CD4-positive, alpha-beta T cell treated with Interleukin-4 for 4 hours (primary cell): Measurements from ENCODE around the gene RUNDC3A.

ENCODE experiments used
- DNase-seq: peaks from one replicate; pipeline ENCODE4 v3.0.0-alpha.2; 2020

Gene RUNDC3A

DNA sequence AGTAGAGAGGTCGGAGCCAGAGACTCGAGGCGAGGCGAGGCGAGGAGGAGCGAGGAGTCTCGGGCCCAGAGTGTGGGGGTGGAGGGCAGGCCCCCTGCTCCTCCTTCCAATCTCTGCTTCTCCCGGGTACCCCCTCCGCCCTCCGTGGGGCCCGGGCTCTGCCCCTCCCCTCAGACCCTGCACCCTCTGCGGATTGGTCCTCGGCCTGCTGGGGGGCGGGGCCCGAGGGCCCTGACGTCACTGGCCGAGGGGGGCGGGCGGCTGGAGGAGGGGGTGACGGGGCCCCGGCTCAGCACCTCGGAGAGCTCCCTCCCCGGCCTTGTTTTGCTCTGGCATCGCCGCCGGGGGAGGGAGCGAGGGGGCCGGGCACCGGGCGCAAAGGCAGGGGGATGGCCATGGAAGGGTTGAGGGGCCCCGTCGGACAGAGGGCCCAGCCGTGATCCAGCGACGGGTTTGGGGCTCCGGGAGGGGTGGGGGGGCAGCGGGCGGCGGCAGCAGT lies at the start of gene RUNDC3A:
Gene RUNDC3A (plus strand): TSS at position 282 of the 499 bp plus-strand sequence. CDS start 232 bp downstream, outside the sequence.
- DNase-seq: peak; percentile 77

DNA sequence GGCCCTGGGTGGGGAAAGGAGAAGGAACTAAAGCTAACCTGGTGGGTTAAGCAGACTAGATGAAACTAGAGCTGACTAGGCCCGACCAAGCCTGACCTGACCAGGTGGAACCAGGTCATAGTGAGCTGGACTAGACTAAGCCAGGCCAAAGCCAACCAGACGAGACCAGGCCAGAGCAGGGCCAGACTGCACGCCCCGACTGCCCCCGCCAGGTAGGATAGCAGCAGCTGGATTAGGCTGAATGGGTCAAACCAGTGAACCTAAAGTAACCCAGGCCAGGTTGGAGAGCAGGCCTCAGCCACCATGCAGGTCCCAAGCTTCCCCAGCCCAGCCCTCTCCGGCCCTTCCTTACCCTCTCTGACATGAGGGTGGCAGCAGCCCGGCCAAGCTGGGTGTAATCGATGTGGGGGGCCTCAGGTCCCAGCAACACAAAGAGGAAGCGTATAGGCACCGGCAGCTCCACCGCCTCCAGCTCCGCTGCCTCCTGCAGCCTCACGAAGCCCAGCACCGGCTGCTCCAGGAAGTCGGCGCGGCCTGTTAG lies 49.5 kb upstream of the RUNDC3A start:
- DNase-seq: no peak

DNA sequence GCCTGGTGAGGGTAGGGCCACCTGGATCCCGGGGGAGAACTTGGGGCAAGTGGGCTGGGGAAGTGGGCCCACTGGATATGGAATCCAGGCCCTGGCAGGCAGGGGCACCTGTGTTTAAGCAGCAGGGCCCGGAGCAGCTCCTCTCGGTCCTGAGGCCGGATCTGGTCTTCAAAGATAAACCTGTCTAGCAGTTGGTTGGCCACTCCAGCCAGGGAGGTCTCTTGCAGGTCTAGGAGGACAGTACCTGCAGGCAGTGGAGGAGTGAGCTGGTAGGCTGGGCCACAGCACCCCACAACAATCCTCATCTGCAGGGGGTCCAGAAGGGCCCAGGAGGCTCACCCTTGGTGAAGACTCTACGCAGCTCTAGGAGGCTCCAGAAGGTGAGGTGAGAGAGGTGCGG lies 48.1 kb upstream of the RUNDC3A start:
- DNase-seq: no peak

DNA sequence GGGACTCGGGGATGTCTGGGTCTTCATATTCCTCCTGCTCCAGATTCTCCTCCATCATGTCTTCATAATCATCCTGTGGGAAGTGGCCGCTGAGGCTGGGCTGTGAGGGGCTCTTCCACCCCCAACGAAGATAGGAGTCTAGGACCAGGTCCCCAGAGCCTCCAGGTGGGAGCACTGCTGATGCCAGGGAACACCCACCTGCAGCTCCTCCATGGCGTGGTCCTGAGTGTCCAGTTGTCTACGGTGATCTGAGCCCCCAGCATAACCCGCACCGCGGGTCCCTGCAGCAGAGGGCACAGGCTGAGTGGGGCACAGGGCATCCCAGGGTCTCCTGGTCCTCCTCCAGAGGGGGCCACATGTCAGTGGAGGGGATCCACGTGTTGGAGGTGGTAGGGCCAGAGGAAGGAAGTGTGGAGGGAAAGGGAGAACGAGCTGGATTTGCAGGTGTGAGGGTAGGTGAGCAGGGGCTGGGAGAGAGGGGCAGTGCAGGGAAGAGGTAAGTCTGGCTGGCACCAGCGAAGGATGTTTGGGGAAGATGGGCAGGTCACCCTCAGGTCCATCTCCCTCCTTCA lies 45.7 kb upstream of the RUNDC3A start:
- no peak for DNase-seq

DNA sequence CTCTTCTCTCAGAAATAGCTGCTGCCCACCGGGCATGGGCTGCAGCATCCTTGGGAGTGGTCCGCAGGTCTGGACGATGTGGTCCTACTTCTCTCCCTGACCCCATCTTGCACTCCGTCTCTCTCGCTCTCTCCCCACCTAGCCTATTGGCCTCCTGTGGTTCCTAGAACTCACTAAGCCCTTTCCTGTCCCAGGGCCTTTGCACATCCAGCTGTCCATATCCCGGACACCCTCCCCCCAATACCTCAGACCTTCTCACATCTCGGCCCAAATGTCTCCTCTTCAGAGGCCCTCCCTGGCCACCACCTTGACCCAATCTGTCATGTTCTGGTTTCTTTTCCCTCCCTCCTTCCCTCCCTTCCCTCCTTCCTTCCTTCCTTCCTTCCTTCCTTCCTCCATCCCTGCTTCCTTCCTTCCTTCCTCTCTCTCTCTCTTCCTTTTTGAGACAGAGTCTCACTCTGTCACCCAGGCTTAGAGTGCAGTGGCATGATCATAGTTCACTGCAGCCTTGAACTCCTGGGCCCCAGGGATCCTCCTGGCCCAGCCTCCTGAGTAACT lies 45.0 kb upstream of the RUNDC3A start:
- DNase-seq: no peak

DNA sequence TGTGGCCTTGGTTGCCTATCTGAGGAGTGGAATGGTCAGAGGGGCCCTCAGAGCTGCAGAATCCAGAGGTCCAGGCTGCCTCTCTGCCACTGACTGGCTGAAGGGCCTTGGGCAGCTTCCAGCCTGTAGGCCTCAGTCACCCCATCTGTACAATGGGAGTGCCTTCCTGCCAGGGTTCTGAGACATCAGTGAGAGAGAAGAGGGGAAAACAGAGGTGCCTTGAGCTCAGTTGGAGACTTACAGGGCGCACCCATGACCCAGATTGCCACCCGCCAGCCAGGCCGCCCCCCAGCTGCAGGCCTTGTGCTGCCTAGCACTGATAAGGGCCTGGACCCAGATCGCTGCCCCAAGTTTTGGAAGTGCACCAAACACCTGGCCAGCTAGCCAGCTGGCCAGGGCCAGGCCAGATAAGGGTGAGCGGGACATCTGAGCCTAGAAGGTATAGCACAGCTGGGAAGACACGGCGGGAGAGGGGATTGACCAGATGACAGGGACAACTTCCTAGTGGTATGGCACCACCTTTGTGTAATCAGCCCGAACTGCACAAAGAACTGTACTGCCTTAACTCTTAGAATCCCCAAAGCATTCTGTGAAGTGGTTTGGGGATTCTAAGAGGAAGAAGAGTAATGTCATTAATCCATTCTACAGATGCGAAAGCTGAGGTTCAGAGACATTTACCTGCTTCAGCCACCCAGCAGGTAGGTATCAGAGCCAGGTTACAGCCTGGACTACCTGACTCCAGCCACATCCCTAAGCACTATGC lies 41.8 kb upstream of the RUNDC3A start:
- DNase-seq: no peak

DNA sequence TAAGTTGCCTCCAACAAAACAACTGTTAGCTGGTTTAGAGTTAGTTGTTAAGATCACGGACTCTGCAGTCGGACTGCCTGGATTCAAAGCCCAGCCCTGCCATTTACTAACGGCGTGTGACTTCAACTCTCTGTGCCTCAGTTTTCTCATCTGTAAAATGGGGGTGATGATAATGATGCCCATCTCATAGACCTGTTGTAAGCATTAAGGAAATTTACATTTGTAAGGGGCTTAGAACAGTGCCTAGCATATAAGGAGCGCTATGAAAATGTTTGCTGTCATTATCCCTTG lies 41.3 kb upstream of the RUNDC3A start:
- DNase-seq: no peak

DNA sequence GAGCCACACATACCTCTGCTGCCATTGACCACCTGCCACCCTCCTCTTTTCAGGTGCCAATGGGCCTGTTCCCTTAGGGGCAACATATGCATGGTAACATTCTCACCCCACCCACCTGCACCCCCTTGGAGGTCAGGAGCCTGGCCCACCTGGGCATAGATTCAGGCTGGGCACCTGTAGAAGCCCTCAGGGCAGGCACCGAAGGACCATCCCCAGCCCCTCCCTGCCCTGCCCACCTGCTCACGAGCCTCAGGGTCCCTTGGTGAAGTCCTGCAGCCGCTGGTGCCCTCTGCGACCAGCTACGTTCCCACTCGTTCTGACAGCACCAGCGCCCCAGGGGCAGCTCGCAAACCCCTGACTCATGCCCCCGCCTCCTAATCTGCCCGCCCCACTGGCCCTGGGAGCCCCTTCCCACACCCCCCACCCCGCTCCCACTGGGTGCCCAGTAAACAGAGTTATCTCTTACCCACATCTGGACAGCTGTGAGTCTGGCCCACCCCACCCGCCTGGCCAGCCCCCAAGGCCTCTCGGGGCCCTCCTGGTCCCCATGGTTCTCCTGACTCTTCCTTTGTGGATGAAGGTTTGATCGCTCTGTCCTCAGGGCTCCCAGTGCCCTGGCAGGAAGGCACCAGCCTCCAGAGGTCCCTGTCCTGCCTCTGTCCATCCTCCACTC lies 40.4 kb upstream of the RUNDC3A start, which contains the start of gene SLC4A1:
Gene SLC4A1 (minus strand): TSS at position 318 of the 673 bp plus-strand sequence. CDS start 5,269 bp downstream, outside the sequence.
- no peak for DNase-seq

DNA sequence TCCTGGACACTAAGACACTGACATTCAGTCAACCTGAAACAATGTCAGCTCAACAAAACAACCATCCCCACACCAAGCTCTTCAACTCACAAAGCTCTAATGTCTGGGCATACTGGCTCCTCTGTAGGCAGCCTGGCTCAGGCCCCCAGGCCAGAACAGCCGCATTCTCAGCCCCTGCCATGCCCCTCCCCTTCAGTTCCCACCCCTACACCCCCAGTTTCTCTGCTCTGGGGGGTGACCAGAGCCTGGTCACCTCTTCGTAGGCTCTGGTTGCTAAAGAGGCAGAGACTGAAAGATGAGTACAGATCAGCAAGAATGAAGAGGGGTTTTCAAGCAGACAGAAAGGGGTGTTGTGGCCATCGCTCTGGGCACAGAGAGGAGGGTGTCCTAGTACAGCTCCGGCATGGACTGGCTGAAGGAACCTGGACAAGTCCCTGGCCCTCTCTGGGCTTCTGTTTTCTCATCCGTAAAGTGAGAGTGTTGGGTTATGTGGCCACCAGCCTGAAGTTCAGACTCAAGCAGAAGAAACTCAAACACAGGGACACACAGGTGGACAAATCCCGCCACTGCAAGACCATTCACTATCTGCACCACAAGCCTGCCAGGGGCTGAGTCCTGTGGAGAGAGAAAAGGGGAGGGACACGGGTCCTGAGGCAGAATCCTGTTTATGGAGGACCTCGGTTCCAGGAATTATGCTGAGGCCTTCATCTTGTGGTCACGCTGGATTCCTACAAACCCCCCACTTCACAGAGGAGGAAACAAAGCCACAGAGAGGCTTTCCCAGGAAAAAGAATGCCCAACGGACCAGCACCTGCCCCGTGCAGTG lies 39.5 kb upstream of the RUNDC3A start:
- no peak for DNase-seq

DNA sequence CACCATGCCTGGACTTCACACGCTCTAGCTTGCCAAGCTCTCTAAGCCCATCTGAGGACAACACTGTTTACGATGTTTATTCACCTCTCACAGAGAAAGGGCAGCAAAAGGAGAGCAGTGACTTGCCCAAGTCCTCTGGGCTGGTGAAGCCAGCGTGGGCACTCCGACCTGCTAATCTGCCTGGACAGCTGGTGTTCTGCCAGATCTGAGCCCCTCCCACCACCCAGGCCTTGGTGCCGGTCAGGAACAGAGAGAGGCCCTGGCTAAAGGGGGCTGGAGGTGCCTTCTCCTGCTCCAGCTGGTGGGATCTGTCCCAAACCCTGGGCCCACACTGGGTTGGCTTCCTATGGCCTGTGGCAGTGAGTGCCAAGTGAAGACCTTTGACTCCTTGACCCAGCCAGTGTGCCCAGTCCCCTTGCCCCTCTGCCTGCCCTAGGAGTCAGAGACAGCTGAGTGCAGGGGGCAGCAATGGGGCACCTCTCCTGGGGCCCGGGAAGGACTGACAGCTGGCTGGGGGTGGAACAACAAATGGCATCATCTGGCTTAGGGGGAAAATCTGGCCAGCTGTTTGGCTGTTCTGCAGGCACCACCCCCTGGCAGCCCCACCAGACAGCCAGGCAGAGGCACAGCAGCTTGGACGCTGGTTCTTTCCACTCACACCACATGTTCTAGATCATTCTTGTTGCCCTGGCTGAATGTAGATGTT lies 38.7 kb upstream of the RUNDC3A start:
- DNase-seq: no peak

DNA sequence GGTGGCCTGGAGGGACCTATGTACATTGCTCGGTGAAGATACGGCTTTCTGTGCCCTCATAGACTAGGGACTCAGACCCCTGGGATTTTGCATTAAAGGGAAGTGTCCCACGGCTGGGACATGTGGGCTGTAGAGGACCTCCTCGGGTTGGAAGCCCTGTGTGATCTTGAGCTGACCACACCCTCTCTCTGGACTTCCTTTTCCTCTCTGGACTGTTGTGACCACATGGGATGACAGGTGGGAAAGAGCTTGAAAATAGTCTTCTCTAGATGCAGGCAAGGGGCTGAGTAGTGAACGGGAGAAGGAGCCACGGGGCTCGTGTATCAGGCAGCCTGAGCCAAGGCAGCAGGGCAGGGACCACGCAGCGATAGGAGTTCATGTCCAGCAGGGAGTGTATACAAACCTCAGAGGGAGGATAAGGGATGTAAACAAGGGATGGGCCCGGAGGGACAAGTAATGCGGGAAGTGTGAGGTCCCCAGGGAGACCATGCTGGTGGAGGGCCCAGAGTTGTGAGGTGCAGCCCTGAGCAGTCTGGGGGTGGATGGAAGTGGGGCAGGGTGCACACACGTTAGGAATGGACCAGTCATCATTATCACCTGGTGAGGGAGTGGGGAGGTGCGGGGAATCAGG lies 36.0 kb upstream of the RUNDC3A start:
- DNase-seq: no peak

DNA sequence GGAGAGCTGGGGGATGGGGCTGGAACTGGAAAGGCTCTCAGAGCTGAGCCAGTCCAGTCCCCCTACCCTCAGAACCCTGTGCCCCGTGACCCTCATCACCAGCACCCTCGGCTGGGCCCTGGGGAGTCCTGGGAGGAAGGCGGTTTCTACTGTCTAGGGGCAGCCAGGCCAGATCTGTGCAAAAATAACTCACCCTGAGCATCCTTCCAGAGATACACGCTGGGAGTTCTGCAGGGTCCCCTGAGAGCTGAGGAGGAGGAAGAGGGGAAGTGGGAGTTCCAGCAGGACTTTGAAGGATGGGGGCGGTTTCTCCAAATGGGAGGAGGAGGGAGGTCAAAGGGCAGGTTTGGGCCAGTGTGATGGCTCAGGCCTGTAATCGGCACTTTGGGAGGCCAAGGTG lies 35.4 kb upstream of the RUNDC3A start:
- DNase-seq: no peak

DNA sequence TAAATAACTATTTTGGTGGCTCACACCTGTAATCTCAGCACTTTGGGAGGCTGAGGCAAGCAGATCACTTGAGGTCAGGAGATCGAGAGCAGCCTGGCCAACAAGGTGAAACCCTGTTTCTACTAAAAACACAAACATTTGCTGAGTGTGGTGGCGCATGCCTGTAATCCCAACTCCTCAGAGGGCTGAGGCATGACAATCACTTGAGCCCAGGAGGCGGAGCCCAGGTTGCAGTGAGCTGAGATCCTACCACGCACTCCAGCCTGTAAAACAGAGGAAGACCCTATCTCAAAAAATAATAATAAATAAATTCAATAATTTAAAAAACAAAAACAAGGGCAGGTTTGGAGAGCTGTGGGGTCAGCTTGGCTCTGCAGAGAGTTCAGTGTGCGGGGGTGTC lies 34.8 kb upstream of the RUNDC3A start:
- DNase-seq: no peak

DNA sequence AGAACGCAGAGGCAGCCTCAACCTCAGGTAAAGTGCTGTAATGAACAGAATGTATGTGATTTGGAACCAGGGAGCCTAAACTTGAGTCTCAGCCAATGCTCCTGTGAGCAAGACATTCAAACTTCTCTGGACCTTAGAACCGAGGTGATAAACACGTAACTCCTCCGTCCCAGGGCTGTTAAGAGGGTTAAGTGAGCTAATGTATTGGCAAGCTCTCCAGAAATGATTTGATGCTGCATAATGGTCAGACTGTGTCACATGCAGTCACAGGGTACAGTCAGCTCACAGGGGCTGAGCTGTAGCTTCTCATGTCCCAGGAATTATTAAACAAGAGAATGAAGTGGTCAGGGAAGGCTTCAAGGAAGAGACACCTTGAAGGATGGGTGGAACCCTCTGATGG lies 30.4 kb upstream of the RUNDC3A start:
- no peak for DNase-seq

DNA sequence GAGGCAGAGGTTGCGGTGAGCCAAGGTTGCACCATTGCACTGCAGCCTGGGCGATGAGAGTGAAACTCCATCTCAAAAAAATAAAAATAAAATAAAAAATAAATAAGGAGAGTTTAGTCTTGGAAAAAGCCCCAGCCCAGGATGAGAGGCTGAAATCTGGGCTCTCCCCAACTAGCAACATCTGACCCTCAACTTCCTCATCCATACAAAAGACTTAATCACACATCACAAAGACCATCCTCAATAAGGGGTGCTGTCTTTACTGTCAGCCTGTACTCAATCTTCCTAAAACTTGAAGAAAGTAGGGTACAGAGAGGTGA lies 29.1 kb upstream of the RUNDC3A start:
- DNase-seq: no peak

DNA sequence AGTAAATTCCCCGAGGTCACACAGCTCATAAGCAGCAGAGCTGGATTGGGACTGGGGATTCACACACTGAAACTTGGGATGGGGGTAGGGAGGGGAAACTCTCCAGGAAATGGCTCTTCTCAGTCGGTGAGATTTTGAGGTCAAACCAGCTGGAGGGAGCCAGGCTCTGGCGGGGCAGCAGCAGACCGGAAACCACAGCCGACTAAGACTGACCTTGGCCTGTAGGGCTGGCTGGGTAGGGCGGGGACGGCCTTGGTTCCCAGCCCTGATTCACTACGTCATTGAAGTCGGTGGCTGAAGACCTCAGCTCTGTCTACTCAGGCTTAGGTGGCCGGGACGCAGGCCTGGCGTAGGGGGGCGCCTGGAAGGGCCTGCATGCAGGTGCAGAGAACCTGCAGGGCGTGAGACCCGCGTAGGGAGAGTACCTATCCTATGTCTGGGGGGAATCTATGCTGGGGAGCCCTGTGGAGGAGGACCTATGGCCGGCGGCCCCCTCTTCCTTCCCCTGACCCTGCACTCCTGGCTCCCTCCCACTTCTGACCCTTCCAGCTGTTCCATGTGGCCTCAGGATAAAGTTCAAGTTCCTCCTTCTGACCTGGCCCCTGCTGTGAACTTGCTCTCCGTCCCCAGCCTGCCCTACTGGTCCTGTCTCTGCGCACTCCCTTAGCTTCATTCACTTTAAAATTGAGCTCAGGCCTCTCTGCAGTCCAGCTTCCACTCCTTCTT lies 28.6 kb upstream of the RUNDC3A start:
- DNase-seq: peak; percentile 17

DNA sequence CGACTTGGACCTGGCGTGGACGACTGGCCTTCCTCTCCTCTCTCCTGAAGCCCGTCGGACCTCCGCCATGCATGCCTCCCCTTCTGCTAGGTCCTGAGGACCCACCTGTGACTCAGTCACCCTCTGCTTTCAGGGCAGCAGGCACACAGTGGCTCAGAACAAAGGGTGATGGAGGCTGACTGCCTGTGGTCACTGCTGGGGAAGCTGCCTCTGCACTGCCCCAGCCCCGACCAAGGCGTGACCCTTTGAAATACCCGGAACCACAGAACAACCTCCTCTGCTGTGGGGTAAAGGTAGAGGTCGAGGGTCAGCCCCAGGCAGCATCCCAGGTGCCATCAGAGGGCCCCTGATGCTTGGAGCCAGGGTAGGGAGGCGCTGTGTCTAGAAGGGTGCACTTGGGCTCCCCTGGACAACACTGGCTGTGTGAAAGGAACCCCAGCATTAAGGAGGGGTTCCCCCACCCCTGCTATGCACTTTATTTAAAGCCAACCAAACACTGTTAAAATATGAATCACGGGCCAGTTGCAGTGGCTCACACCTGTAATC lies 27.9 kb upstream of the RUNDC3A start:
- no peak for DNase-seq

DNA sequence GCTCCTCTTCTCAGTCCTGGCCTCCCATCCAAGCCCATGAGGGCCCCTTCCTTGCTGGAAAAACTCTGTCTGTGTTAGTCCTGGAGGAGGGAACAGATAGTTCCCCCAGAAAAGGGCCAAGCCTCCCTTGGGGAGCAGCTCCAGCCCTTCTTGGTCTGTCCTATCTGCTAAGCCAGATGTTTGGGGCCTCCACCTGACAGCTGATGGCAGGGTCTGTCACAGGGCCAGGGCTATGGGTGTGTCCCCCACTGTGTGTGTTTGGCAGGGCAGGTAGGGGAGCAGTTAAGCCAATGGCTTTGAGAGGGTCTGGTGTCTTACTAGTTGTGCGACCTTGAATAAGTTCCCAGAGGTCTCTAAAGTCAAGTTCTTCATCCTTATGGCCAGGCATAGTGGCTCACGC lies 26.8 kb upstream of the RUNDC3A start:
- DNase-seq: no peak

DNA sequence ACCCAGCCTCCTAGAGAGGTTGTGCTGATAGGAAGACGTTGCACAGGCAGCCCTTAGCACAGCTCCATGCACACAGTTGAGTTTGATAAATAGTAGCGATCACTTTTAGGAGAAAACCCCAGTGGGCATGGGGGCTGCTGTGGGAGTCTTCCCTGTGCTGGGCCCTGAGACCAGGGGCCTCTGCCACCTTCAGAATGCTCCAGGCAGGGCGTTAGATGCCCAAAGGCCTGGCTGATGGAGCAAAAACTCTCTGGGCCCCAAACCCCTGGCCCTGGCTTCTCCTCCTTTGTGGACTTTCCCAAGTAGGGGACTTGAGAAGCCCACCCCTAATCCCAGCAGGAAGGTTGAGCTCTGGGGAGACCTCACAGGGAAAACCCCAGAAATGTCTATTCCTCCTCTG lies 26.1 kb upstream of the RUNDC3A start:
- DNase-seq: no peak

DNA sequence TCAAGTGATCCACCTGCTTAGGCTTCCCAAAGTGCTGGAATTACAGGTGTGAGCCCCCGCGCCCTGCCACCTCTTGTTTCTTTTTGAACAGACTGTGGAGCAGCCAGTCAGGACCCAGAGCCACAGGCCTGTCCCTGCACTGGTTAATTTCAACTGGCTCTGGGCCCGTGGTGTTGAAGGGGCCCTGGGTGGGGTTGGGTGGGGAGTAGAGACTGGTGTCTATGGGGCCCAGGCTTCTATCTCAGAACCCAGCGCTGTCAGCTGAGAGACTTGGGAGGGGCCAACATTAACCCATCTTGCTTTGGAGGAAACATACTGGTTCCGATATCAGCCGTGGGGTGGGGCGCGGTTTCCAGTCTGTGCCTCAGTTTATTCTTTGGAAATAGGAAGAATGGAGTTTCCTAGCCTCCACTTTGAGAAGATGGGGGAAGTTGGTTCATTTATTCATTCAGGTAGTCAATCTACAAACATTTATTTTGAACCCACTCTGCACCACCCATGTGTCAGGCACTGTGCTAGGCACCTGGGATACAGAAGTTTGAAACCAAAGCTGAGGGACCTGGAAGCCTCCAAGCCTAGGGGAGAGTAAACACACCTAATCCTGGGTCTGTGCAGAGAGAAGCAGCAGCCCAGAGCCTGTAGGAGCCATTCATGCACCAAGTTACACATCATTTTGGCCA lies 24.9 kb upstream of the RUNDC3A start:
- no peak for DNase-seq
